Renal cortex interstitium (tissue), 11 donors: ENCODE measurements around the gene ANKRD44. TPM values are rescaled to one million over a fixed set of nuclear protein-coding genes. Genes with fewer than 3 reads are reported as not detected.

ENCODE experiments used
- DNase-seq, 11 donors: peaks; one replicate each; pipeline ENCODE4 v3.0.0-alpha.2; 2013; ENCODE audit warnings: low read depth in 9 of 11, low spot score in 4 of 11; ENCODE audit errors: extremely low read depth in 1 of 11
- polyA plus RNA-seq, 3 donors: library from polyadenylated mRNA; unstranded; fragments of 120-200 nt; gene quantifications; one replicate each; pipeline ENCODE4 v1.2.1, GENCODE V29; 2013; ENCODE audit not compliant: insufficient read length in 3 of 3

ANKRD44 gene
- polyA plus RNA-seq, 3 donors = 10.1 to 16.0 (median 11.5) TPM

DNA sequence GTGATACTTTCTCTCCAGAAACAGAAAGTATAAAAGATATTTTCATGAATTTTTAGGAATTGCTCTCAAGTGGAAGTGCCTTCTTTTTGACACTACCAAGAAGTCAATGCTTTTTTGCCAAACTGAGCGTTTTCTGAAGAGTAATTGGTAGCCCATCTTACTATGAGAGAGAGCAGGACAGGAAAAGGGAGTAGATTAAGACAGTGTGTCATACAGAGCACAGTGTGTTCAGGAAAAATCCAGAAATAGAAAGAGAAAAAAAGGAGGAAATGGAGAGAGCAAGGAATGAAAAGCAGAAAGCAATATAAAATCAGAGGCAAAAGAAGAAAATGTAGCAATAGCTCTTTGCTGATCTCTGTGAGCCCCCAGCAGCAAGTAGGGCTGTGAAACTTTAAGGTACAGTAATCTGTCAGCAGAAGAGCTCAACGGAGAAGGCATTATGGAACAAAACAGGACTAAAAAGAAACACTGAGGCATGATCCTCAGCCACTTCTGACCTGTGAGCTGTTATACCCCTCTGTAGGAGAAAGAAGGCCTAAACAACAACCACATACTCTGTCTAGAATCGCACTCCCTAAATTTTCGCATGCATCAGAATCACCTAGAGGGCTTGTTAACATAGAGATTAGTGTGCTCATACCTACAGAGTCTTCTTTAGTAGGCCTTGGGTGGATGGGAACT, 369.0 kb downstream of the ANKRD44 start:
- DNase-seq = no peak

DNA sequence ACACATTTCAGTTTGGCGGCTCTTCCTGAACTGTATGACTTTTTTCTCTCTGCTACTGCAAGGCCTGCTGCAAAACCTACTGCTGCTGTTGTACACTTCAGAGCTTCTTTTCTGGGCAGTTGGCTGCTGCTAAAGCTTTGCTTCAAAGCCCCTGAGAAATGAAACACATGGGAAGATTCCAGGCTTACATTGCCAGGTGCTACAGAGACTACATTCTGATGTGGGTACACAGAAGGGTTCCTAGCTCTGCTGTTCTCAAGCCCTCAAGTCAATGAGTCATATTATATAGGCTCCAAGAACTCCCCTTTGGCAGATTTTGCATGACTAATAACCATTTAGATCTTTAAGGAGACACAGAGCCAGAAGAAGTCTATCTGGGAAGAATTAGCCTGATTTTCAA, 371.2 kb downstream of the ANKRD44 start:
- no peak for DNase-seq

Other genes with a start within 250 kb of the ANKRD44 start
- gene SF3B1, start 124.2 kb upstream of the ANKRD44 start, polyA plus RNA-seq = 100 to 1,000 TPM; 514 to 635 (median 564) TPM
- 10 to 100 TPM; 15.6 to 20.3 (median 15.9) TPM for gene COQ10B, start 142.8 kb upstream of the ANKRD44 start, polyA plus RNA-seq
- 100 to 1,000 TPM; 602 to 701 (median 616) TPM for gene HSPD1, start 189.1 kb upstream of the ANKRD44 start, polyA plus RNA-seq
- gene HSPE1, start 189.6 kb upstream of the ANKRD44 start, polyA plus RNA-seq = 100 to 1,000 TPM; 214 to 298 (median 286) TPM
- gene MOB4, start 205.3 kb upstream of the ANKRD44 start, polyA plus RNA-seq = 10 to 100 TPM; 39.7 to 56.6 (median 41.6) TPM